Hematopoietic multipotent progenitor cell treated with erythropoietin and hydrocortisone succinate and interleukin-3 and kit ligand, for 6 days (in vitro differentiated cells): ENCODE results near the gene OR52W1.

Source experiments
- DNase-seq: peaks from one replicate; pipeline ENCODE4 v3.0.0-alpha.2; 2015

Gene OR52W1, protein sequence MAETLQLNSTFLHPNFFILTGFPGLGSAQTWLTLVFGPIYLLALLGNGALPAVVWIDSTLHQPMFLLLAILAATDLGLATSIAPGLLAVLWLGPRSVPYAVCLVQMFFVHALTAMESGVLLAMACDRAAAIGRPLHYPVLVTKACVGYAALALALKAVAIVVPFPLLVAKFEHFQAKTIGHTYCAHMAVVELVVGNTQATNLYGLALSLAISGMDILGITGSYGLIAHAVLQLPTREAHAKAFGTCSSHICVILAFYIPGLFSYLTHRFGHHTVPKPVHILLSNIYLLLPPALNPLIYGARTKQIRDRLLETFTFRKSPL

DNA sequence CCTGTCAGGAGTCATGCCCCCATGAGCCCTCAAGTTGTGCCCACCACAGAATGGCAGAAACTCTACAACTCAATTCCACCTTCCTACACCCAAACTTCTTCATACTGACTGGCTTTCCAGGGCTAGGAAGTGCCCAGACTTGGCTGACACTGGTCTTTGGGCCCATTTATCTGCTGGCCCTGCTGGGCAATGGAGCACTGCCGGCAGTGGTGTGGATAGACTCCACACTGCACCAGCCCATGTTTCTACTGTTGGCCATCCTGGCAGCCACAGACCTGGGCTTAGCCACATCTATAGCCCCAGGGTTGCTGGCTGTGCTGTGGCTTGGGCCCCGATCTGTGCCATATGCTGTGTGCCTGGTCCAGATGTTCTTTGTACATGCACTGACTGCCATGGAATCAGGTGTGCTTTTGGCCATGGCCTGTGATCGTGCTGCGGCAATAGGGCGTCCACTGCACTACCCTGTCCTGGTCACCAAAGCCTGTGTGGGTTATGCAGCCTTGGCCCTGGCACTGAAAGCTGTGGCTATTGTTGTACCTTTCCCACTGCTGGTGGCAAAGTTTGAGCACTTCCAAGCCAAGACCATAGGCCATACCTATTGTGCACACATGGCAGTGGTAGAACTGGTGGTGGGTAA, at the start of gene OR52W1:
OR52W1 (plus strand) TSS at position 51 of the 637 bp plus-strand sequence; CDS start at position 51, 0 bp downstream.
- DNase-seq = no peak

- DNase-seq = peak; percentile 9
These were observed 47.9 kb upstream of the OR52W1 start for GRCh38 chr11:6151117-6151516.

DNA sequence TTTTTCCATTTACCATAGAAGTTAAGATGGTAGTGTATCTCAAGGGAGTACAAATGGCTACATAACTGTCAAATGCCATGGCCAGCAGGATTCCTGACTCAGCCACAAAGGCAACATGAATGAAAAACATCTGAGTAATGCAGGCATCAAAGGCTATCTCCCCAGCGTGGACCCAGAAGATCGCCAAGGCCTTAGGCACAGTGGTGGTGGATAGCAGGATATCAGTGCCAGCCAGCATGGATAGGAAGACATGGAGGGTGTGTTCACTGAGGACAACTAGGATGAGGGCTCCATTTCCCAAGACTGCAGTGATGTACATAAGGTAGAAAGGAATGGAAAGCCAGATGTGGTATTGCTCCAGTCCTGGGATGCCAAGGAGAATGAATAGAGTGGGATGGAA, 46.9 kb upstream of the OR52W1 start:
- no peak for DNase-seq

DNA sequence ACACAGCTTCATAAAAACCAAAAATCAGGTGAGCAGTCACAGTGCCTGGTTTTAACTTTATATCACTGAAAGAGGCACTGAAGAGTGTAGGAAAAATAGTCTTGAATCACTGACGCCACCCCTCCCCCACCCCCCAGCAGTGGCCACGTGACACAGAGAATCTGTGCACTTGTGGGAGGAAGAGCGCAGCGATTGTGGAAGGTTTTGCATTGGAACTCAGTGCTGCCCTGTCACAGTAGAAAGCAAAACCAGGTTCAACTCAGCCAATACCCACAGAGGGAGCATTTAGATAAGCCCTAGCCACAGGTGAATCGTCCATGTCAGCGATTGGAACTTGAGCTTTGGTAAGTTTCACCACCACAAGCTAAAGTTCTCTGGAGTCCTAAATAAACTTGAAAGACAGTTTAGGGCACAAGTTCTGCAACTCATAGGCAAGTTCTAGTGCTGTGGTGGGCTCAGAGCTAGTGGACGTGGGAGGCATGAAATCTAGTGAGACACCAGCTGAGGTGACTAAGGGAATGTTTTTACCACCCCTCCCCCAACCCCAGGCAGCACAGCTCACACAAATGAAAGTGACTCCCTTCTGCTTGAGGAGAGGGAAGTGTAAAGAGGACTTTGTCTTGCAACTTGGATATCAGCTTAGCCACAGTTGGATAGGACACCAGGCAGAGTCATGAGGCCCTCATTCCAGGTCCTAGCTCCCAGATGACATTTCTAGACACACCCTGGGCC, 42.2 kb upstream of the OR52W1 start:
- no peak for DNase-seq

GRCh38 chr11:6170226-6170625, 28.8 kb upstream of the OR52W1 start, which contains the start of gene OR52B2:
TSS of gene OR52B2 (minus strand) at chr11:6170326. CDS start at chr11:6170326, 0 bp downstream.
- no peak for DNase-seq

GRCh38 chr11:6175440-6175839, 23.6 kb upstream of the OR52W1 start:
- DNase-seq = no peak

GRCh38 chr11:6191742-6192141, 7.3 kb upstream of the OR52W1 start:
- no peak for DNase-seq

DNA sequence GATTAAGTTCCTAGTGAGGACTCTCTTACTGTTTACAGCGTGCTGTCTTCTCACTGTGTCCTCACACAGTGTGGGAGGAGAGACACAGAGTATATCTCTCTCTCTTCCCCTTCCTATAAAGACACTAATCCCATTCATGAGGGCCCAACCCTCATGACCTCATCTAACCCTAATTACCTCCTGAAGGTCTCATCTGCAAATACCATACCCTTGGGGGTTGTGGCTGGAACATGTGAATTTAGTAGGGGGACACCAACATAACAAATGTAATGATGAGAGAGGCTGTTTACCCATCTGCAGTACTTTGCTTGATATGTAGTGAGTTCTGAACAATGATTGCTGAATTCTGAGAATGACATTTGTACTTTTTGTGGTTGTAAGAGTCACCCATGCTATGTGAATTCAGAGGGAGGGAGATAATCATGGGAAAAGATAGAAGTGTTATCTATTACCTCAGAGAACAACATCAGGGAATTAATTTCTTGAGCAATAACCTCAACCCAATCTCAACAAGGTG, 4.9 kb upstream of the OR52W1 start:
- DNase-seq = no peak

DNA sequence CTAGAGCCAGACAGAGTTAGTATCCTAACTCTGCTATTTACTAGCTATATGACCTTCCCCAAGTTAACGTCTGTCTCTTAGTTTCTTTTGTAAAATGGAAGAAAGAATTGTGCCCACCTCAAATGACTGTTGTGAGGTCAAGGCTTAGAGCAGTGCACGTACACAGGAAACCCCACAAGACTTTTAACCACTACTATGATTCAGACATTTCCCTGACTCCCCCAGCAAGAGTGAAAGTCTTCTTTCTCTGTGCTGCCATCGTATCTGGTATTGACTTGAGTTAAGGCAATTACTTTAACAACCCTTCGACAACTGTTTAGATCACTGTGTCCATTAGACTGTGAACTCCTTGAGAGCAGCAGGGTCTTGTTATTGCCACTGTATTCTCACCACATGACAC, 2.6 kb upstream of the OR52W1 start:
- no peak for DNase-seq

DNA sequence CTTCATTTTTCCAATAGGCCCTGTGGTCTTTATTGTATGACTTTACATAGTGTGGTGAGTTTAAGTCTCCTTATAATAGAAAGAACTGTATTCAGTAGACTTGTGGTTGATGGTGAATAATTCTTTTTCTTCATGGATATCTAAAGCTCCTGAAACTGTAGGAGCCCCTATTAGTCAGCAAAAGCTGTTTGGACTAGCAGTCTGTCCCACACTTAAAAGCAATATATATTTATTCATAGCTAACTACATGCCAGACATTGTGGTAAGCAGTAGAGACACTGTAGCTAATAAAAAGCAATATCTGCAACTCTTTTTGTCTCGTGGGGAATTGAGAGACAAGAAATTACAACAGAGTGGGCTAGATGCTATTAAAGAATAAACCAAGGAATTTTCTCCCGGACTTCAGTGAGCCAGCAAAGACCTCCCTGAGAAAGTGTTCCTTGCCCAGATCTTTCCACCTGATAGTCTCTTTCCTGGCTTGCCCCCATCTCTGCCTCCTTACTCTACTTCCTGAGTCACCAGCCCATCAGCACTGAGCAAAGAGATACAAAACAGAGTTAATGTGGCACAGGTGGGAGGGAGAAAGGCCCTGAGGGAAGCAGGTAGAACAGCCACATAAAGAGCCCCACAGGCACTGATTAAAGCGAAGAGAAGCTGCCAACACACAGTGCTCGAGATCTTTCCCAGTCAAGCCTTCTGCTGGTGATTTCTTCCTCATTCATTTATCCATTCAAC, 1.4 kb upstream of the OR52W1 start:
- no peak for DNase-seq

DNA sequence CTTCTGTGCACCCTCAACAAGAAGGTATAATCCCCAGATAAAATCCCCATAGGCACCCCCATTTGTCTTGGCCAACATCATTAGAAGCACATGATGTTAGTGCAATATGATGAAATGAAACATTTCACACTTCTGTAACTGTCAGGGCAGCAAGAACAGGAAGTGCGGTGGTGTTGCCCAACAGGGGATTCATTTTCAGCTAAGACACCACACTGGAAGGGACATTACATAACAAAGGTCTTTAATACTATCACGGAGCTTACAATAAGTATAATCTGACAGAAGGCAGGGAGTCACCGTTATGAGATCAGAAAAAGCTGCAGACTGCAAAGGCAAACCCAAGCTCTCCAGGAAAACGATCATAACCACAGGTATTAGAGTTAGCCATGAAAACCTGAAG, 2.0 kb downstream of the OR52W1 start:
- DNase-seq = peak; percentile 83

GRCh38 chr11:6201481-6201880, 2.5 kb downstream of the OR52W1 start:
- DNase-seq = peak; percentile 50

DNA sequence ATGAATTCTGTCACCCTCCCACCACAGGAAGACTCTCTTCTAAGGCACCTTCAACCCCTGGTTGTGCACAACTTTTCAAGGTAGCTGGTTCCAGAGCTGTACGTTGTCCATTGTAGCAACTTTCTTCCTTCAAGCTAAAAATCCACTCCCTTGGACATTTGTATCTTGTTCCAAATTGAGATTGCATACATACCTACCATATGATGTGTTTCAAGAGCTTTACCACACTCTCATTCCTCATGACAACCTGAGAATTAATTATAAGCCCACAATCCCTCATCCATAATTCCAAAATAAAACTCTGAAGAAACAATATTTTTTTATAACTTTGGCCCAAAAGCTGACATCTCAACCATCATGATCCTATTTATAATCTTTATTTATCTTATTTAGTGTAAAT, 3.0 kb downstream of the OR52W1 start:
- DNase-seq = no peak

- no peak for DNase-seq
These were observed 4.3 kb downstream of the OR52W1 start for GRCh38 chr11:6203327-6203726.

DNA sequence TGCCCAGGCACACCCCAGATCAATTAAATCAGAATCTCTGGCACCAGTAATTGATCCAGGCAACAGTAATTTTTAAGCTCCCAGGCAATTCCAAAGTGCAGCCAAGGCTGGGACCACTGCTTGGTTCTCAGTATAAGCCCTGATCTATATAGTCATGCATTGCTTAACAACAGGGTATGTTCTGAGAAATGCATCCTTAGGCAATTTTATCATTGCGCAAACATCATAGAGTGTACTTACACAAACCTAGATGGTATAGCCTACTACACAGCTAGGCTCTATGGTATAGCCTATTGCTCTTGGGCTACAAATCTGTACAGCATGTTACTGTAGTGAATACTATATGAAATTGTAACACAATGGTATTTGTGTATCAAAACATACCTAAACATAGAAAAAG, 5.7 kb downstream of the OR52W1 start:
- peak; percentile 71 for DNase-seq

GRCh38 chr11:6205366-6205765, 6.3 kb downstream of the OR52W1 start, which contains the start of gene C11orf42:
TSS of gene C11orf42 (plus strand) at chr11:6205557. CDS start at chr11:6205616, 59 bp downstream.
- no peak for DNase-seq

GRCh38 chr11:6206456-6207180, 7.6 kb downstream of the OR52W1 start:
- DNase-seq = no peak

DNA sequence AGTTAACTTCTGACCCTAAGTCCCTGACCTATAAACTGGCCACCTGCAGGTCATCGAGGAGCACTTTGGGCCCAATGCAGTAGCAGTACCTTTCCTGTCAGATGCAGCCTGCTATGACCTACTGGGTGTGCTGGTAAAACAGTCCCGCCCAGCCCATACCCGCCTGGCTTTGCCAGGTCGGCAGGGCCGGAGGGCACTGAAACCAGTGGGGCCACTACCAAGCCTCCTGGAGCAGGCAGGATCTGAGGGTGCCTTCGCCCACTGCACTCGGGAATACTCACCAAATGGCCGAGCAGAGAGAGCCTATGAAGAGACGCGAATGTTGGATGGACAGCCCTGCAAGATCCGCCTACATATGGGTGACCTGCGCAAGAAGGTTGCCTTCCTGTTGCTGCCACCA, 10.8 kb downstream of the OR52W1 start:
- DNase-seq = no peak

DNA sequence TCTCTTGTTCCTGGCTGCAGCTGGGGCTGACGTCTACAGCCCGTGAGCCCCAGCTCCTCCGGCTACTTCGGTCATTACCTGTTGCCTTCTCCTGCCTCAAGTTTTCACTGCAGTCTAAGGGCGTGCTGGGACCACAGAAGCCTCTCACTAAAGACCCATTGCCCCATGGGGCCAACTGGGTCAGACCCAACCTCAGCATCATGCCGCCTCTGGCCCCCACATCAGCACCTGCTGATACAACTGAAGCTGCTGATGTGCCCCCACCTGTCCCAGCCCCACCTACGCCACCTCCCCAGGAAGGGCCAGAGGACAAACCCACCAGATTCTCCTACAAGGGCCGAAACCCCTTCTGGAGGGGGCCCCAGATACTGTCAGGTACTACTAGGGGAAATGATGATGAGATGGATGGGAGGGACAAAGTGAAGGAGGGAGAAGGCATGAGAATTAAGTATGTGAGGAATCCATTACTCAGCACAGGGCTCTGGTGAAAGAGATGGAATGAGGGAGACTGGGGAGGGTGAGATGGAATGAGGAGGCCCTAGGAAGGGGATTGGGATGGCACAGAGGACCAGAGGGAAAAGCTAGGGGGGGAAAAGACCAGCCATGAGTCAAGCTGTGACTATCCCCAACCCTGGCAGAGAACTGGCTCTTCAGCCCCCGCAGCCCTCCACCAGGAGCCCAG, 11.4 kb downstream of the OR52W1 start:
- DNase-seq = no peak

GRCh38 chr11:6214530-6214929, 15.5 kb downstream of the OR52W1 start:
- no peak for DNase-seq

DNA sequence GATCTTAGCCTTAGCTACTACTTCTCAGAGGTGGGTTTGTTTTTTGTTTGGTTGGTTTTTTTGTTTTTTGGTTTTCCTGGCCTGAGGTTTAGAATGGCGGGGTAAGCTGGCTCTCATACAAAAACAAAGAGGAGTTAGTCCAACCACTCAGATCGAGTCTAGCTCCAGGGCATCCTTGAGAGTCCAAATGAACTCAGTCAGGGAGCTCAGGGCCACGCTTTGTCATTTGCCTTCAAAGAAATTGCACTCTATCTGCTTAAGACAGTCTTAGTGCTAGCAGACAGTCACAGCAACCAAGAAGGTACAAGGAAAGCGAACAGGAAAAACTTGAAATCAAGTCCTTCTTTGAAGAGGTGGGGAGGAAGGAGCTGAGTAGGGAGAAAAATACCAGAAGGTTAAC, 17.5 kb downstream of the OR52W1 start:
- DNase-seq = no peak

GRCh38 chr11:6217722-6218121, 18.7 kb downstream of the OR52W1 start:
- no peak for DNase-seq
